HepG2 (cell line): ENCODE results near the gene ADIPOR2. TPM values are rescaled to one million over a fixed set of nuclear protein-coding genes. Genes with fewer than 3 reads are reported as not detected.

Experiments used
- AGO2 ChIP-seq: fragments of 200-400 bp; formaldehyde crosslinking; optimal IDR thresholded peaks from 2 replicates; pipeline ENCODE3; 2017; ENCODE audit warnings: mild to moderate bottlenecking, low read depth, low read length, moderate library complexity
- ATF7-NPFF ChIP-seq: sonication (generic); formaldehyde crosslinking; IDR thresholded peaks from 2 replicates; pipeline ENCODE4 v1.8.1; 2023; ENCODE audit warnings: mild to moderate bottlenecking, low read depth, missing genetic modification reagents, moderate library complexity
- BCLAF1 ChIP-seq: fragments of 450-650 bp; IDR thresholded peaks from 2 replicates; pipeline ENCODE4 v1.6.1; 2017; ENCODE audit warnings: mild to moderate bottlenecking
- DMAP1 ChIP-seq: IDR thresholded peaks from 2 replicates; pipeline ENCODE4 v1.6.1; 2016
- DMTF1 ChIP-seq: sonication (generic); formaldehyde crosslinking; IDR thresholded peaks from 2 replicates; pipeline ENCODE4 v1.4.0; 2020; ENCODE audit warnings: mild to moderate bottlenecking, missing genetic modification reagents
- DR1 ChIP-seq: sonication (generic); formaldehyde crosslinking; IDR thresholded peaks from 2 replicates; pipeline ENCODE4 v1.8.0; 2021; ENCODE audit warnings: mild to moderate bottlenecking, missing genetic modification reagents, inconsistent platforms
- GMEB2 ChIP-seq: IDR thresholded peaks from 2 replicates; pipeline ENCODE4 v1.6.1; 2016; ENCODE audit warnings: missing biosample characterization, missing genetic modification reagents, low read depth
- HES4 ChIP-seq: sonication (generic); formaldehyde crosslinking; IDR thresholded peaks from 2 replicates; pipeline ENCODE4 v1.9.0; 2021; ENCODE audit warnings: mild to moderate bottlenecking, missing genetic modification reagents, borderline replicate concordance
- HNRNPK ChIP-seq: fragments of 200-400 bp; formaldehyde crosslinking; IDR thresholded peaks from 2 replicates; pipeline ENCODE4 v1.6.1; 2018; ENCODE audit warnings: low read length, low read depth, moderate library complexity, mild to moderate bottlenecking; ENCODE audit not compliant: poor library complexity, severe bottlenecking
- NFKB2 ChIP-seq: sonication (generic); formaldehyde crosslinking; IDR thresholded peaks from 2 replicates; pipeline ENCODE4 v1.4.0; 2020; ENCODE audit warnings: missing genetic modification reagents, borderline replicate concordance
- NR2F6 ChIP-seq, 2 experiments: IDR thresholded peaks; 2 replicates each; pipeline ENCODE4 v1.6.1; 2016; ENCODE audit warnings: antibody characterized with exemption in 1 of 2, mild to moderate bottlenecking in 1 of 2
- RAD21 ChIP-seq: fragments of 450-650 bp; formaldehyde crosslinking; IDR thresholded peaks from 2 replicates; pipeline ENCODE4 v1.5.0; 2020; ENCODE audit warnings: mild to moderate bottlenecking
- ZBTB26 ChIP-seq: IDR thresholded peaks from 2 replicates; pipeline ENCODE4 v1.6.1; 2016; ENCODE audit warnings: missing compliant biosample characterization, missing genetic modification reagents, borderline replicate concordance
- ZC3H4 ChIP-seq: sonication (generic); formaldehyde crosslinking; IDR thresholded peaks from 2 replicates; pipeline ENCODE4 v1.4.0; 2020; ENCODE audit warnings: missing genetic modification reagents, borderline replicate concordance
- ZFAT ChIP-seq: sonication (generic); formaldehyde crosslinking; conservative IDR thresholded peaks from 2 replicates; pipeline ENCODE4 v1.8.1; 2023; ENCODE audit warnings: missing genetic modification reagents, inconsistent platforms
- ZNF20 ChIP-seq: sonication (generic); formaldehyde crosslinking; IDR thresholded peaks from 2 replicates; pipeline ENCODE4 v1.4.0; 2020; ENCODE audit warnings: mild to moderate bottlenecking, moderate library complexity, missing genetic modification reagents
- ZNF468 ChIP-seq: sonication (generic); formaldehyde crosslinking; IDR thresholded peaks from 2 replicates; pipeline ENCODE4 v1.8.0; 2022; ENCODE audit warnings: mild to moderate bottlenecking, moderate library complexity, missing genetic modification reagents
- ZNF576 ChIP-seq: sonication (generic); formaldehyde crosslinking; IDR thresholded peaks from 2 replicates; pipeline ENCODE4 v1.4.0; 2020; ENCODE audit warnings: mild to moderate bottlenecking, missing genetic modification reagents
- ZNF792 ChIP-seq: IDR thresholded peaks from 2 replicates; pipeline ENCODE4 v1.6.1; 2016
- polyA plus RNA-seq, 8 experiments: library from polyadenylated mRNA; depleted of rRNA in 3 of 8; stranded (reverse) in 7 of 8; unstranded in 1 of 8; fragments of >200 nt; fragmentation: Illumina TruSeq in 4 of 8; extraction: Trizol in 4 of 8; gene quantifications; 2 replicates each; pipeline versions ENCODE4 v1.2.1 to v1.2.3, GENCODE V29; 2011 to 2016; ENCODE audit warnings: low read depth in 4 of 8, missing spikeins in 1 of 8, mixed read lengths in 1 of 8; ENCODE audit not compliant: insufficient read depth in 1 of 8
- total RNA-seq, 5 experiments: library from RNA; depleted of rRNA; stranded (reverse); fragments of >200 nt; fragmentation: Illumina TruSeq; extraction: Trizol; gene quantifications; 2 replicates each; pipeline ENCODE4 v1.2.3, GENCODE V29; 2016; ENCODE audit warnings: low read depth in 1 of 5
- TF ChIP-seq, protein P1 (sequence below): sonication (generic); formaldehyde crosslinking; IDR thresholded peaks from 2 replicates; pipeline ENCODE4 v1.4.0; 2020; ENCODE audit warnings: mild to moderate bottlenecking, low read depth, missing genetic modification reagents

The ADIPOR2 gene
- total and polyA plus RNA-seq, 2 of the 13 experiments (the other 11 are each of a cell fraction or from before 2014, with no cell fraction given) = 35.2 to 52.2 TPM

GRCh38 chr12:1791104-1791841 lies 100.4 kb downstream of the ADIPOR2 start (continued):
- TF ChIP-seq GMEB2 (CRISPR knock-in tag) (no peak), ZNF468 (CRISPR knock-in tag) (no peak), DMTF1 (CRISPR knock-in tag) (no peak), ZNF576 (CRISPR knock-in tag) (no peak), ZNF20 (CRISPR knock-in tag) (no peak), HES4 (no peak), ZFAT (CRISPR knock-in tag) (no peak), HNRNPK (no peak), ZBTB26 (CRISPR knock-in tag) (no peak), RAD21 (CRISPR knock-in tag) (peak; percentile 73), ZNF792 (CRISPR knock-in tag) (no peak), ZC3H4 (CRISPR knock-in tag) (no peak), DR1 (CRISPR knock-in tag) (no peak), DMAP1 (no peak), AGO2 (peak; percentile 50), BCLAF1 (no peak), NR2F6 (IDR thresholded peaks at IDR 0.05) (no peak), NR2F6 (CRISPR knock-in tag; IDR thresholded peaks at IDR 0.05) (no peak), NFKB2 (CRISPR knock-in tag) (no peak), ATF7-NPFF (CRISPR knock-in tag) (no peak)
- TF ChIP-seq, protein P1, sequence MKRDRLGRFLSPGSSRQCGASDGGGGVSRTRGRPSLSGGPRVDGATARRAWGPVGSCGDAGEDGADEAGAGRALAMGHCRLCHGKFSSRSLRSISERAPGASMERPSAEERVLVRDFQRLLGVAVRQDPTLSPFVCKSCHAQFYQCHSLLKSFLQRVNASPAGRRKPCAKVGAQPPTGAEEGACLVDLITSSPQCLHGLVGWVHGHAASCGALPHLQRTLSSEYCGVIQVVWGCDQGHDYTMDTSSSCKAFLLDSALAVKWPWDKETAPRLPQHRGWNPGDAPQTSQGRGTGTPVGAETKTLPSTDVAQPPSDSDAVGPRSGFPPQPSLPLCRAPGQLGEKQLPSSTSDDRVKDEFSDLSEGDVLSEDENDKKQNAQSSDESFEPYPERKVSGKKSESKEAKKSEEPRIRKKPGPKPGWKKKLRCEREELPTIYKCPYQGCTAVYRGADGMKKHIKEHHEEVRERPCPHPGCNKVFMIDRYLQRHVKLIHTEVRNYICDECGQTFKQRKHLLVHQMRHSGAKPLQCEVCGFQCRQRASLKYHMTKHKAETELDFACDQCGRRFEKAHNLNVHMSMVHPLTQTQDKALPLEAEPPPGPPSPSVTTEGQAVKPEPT (CRISPR knock-in tag) = no peak
